Cardiac muscle cell (in vitro differentiated cells and primary cell): Measurements from ENCODE around the gene KCNK17. TPM values are rescaled to one million over a fixed set of nuclear protein-coding genes. Genes with fewer than 3 reads are reported as not detected.

ENCODE experiments used
- DNase-seq, 2 donors: peaks; one replicate each; pipeline versions ENCODE4 v3.0.0 to v3.0.0-alpha.2; 2010 to 2017; ENCODE audit warnings: low read depth in 1 of 2, low spot score in 1 of 2
- H3K27ac ChIP-seq: fragments of 200-600 bp; sonication (generic); 2 replicates; pipeline ENCODE4 v1.5.1; 2016
- H3K27me3 ChIP-seq: fragments of 200-600 bp; sonication (generic); 2 replicates; pipeline ENCODE4 v1.6.0; 2016; ENCODE audit warnings: control low read depth
- H3K36me3 ChIP-seq: fragments of 200-600 bp; sonication (generic); 2 replicates; pipeline ENCODE4 v1.5.1; 2016; ENCODE audit warnings: control low read depth
- H3K4me1 ChIP-seq: fragments of 200-600 bp; sonication (generic); 2 replicates; pipeline ENCODE4 v1.8.1; 2017; ENCODE audit warnings: low read depth, mild to moderate bottlenecking, mixed run types
- H3K4me3 ChIP-seq: fragments of 200-600 bp; sonication (generic); 2 replicates; pipeline ENCODE4 v1.5.1; 2016; ENCODE audit warnings: mild to moderate bottlenecking
- H3K9me3 ChIP-seq: fragments of 200-600 bp; sonication (generic); 2 replicates; pipeline ENCODE4 v1.5.1; 2017; ENCODE audit warnings: low read depth, mild to moderate bottlenecking, control low read depth
- CTCF ChIP-seq: IDR thresholded peaks from 2 replicates; pipeline ENCODE4 v1.5.1; 2012; ENCODE audit warnings: low read depth, mild to moderate bottlenecking, low read length
- polyA plus RNA-seq: library from polyadenylated mRNA; unstranded; fragments of >200 nt; fragmentation: Nextera tagmentation; extraction: Ambion mirVana; gene quantifications from 2 replicates; pipeline ENCODE4 v1.2.1, GENCODE V29; 2016
- total RNA-seq: library from RNA; depleted of rRNA; stranded (reverse); fragments of >200 nt; gene quantifications from 2 replicates; pipeline ENCODE4 v1.2.3, GENCODE V29; 2016

Gene KCNK17
- total and polyA plus RNA-seq, 2 experiments from 2014 or later: not detected

GRCh38 chr6:39322306-39322850 lies 8.2 kb upstream of the KCNK17 start, which contains the start of gene KCNK16:
Gene KCNK16 (minus strand): TSS chr6:39322702. CDS start chr6:39322540, 162 bp downstream.
- Histone ChIP-seq H3K27me3 (no peaks in the 10 kb centered on the region), H3K27ac (no peak within 1 kb of the TSS), H3K4me3 (no peak within 1 kb of the TSS), H3K9me3 (no peaks in the 10 kb centered on the region), H3K36me3 (no peaks in the 10 kb centered on the region), H3K4me1 (peaks cover under 1% of the 10 kb centered on the region)
- TF ChIP-seq CTCF: no peak
- no peak for DNase-seq

GRCh38 chr6:39321761-39322160 lies 7.5 kb upstream of the KCNK17 start:
- DNase-seq: no peak
- no peak overlapping the region for H3K4me3 ChIP-seq
- no peak for TF ChIP-seq CTCF
- no peaks in the 10 kb centered on the region for H3K36me3 ChIP-seq
- H3K9me3 ChIP-seq: no peaks in the 10 kb centered on the region
- no peaks in the 10 kb centered on the region for H3K4me1 ChIP-seq
- H3K27me3 ChIP-seq: peaks cover 3% of the 10 kb centered on the region
- H3K27ac ChIP-seq: no peak overlapping the region

- no peak for TF ChIP-seq CTCF
- DNase-seq: no peak
- peaks cover 16% of the 10 kb centered on the region for H3K27me3 ChIP-seq
Measured at GRCh38 chr6:39320363-39320984, 6.3 kb upstream of the KCNK17 start.

GRCh38 chr6:39319621-39320362 lies 5.6 kb upstream of the KCNK17 start:
- Histone ChIP-seq H3K4me1 (no peaks in the 10 kb centered on the region), H3K27ac (no peak overlapping the region), H3K9me3 (no peaks in the 10 kb centered on the region), H3K36me3 (no peaks in the 10 kb centered on the region), H3K4me3 (no peak overlapping the region), H3K27me3 (peaks cover 23% of the 10 kb centered on the region)
- DNase-seq: no peak
- TF ChIP-seq CTCF: no peak

More at GRCh38 chr6:39320363-39320984, 6.3 kb upstream of the KCNK17 start:
- no peak overlapping the region for H3K27ac ChIP-seq
- no peak overlapping the region for H3K4me3 ChIP-seq
- H3K4me1 ChIP-seq: no peaks in the 10 kb centered on the region
- no peaks in the 10 kb centered on the region for H3K9me3 ChIP-seq
- H3K36me3 ChIP-seq: no peaks in the 10 kb centered on the region

GRCh38 chr6:39317256-39317655 lies 3.0 kb upstream of the KCNK17 start:
- H3K27me3 ChIP-seq: peaks cover 48% of the 10 kb centered on the region

More at GRCh38 chr6:39317256-39317655, 3.0 kb upstream of the KCNK17 start:
- TF ChIP-seq CTCF: no peak
- Histone ChIP-seq H3K9me3 (no peaks in the 10 kb centered on the region), H3K36me3 (no peaks in the 10 kb centered on the region), H3K4me3 (no peak overlapping the region), H3K4me1 (no peaks in the 10 kb centered on the region), H3K27ac (no peak overlapping the region)
- DNase-seq: no peak
